BLaER1 (cell line): ENCODE results near the gene AGPAT3.

Experiments used
- H3K27ac ChIP-seq: shearing (Covaris generic); formaldehyde crosslinking; 2 replicates; pipeline ENCODE4 v1.8.1; 2022
- H3K27me3 ChIP-seq: shearing (Covaris generic); formaldehyde crosslinking; 2 replicates; pipeline ENCODE4 v1.8.1; 2022
- H3K36me3 ChIP-seq: shearing (Covaris generic); formaldehyde crosslinking; 2 replicates; pipeline ENCODE4 v1.8.1; 2022
- H3K4me1 ChIP-seq: shearing (Covaris generic); formaldehyde crosslinking; 2 replicates; pipeline ENCODE4 v1.8.1; 2022
- H3K4me2 ChIP-seq: shearing (Covaris generic); formaldehyde crosslinking; 2 replicates; pipeline ENCODE4 v1.8.1; 2022
- H3K4me3 ChIP-seq: shearing (Covaris generic); formaldehyde crosslinking; 2 replicates; pipeline ENCODE4 v1.8.1; 2022
- H3K9ac ChIP-seq: shearing (Covaris generic); formaldehyde crosslinking; 2 replicates; pipeline ENCODE4 v1.8.1; 2022
- H3K9me3 ChIP-seq: shearing (Covaris generic); formaldehyde crosslinking; 2 replicates; pipeline ENCODE4 v1.8.1; 2022
- H4K20me1 ChIP-seq: shearing (Covaris generic); formaldehyde crosslinking; 2 replicates; pipeline ENCODE4 v1.8.1; 2022
- Cebpa-rat ChIP-seq: shearing (Covaris generic); IDR thresholded peaks from 2 replicates; pipeline ENCODE4 v1.8.1; 2022

The AGPAT3 gene

GRCh38 chr21:44027607-44028286 is 162.7 kb downstream of the AGPAT3 start:
- H3K27ac ChIP-seq: no peak overlapping the region
- H3K27me3 ChIP-seq: no peaks in the 10 kb centered on the region
- H3K9me3 ChIP-seq: peaks cover 8% of the 10 kb centered on the region
- no peak overlapping the region for H3K4me3 ChIP-seq
- peaks cover 92% of the 10 kb centered on the region for H4K20me1 ChIP-seq
- H3K4me2 ChIP-seq: no peak overlapping the region
- no peak for TF ChIP-seq Cebpa-rat
- H3K9ac ChIP-seq: no peak overlapping the region
- peaks cover 12% of the 10 kb centered on the region for H3K36me3 ChIP-seq
- peaks cover 30% of the 10 kb centered on the region for H3K4me1 ChIP-seq

GRCh38 chr21:44028287-44028659 is 163.2 kb downstream of the AGPAT3 start:
- Histone ChIP-seq H3K4me2 (no peak overlapping the region), H3K4me3 (no peak overlapping the region), H3K36me3 (peaks cover 18% of the 10 kb centered on the region), H3K9ac (no peak overlapping the region), H3K4me1 (peaks cover 30% of the 10 kb centered on the region), H4K20me1 (peaks cover 87% of the 10 kb centered on the region), H3K9me3 (peaks cover 8% of the 10 kb centered on the region), H3K27me3 (no peaks in the 10 kb centered on the region), H3K27ac (no peak overlapping the region)
- TF ChIP-seq Cebpa-rat: no peak

- Histone ChIP-seq H3K4me2 (no peak overlapping the region), H3K9me3 (peaks cover 8% of the 10 kb centered on the region)
Measured at GRCh38 chr21:44029460-44030087, 164.6 kb downstream of the AGPAT3 start.

GRCh38 chr21:44035244-44035643 is 170.2 kb downstream of the AGPAT3 start:
- H4K20me1 ChIP-seq: peaks cover 50% of the 10 kb centered on the region
- no peak overlapping the region for H3K9ac ChIP-seq
- H3K27ac ChIP-seq: no peak overlapping the region
- H3K4me2 ChIP-seq: no peak overlapping the region
- no peaks in the 10 kb centered on the region for H3K4me1 ChIP-seq
- H3K9me3 ChIP-seq: no peaks in the 10 kb centered on the region
- TF ChIP-seq Cebpa-rat: no peak
- H3K27me3 ChIP-seq: no peaks in the 10 kb centered on the region
- peaks cover 76% of the 10 kb centered on the region for H3K36me3 ChIP-seq
- H3K4me3 ChIP-seq: no peak overlapping the region

More at GRCh38 chr21:44029460-44030087, 164.6 kb downstream of the AGPAT3 start:
- H3K4me3 ChIP-seq: no peak overlapping the region
- H3K27ac ChIP-seq: no peak overlapping the region
- peaks cover 30% of the 10 kb centered on the region for H3K4me1 ChIP-seq
- TF ChIP-seq Cebpa-rat: no peak
- H3K9ac ChIP-seq: no peak overlapping the region
- H3K36me3 ChIP-seq: peaks cover 29% of the 10 kb centered on the region
- no peaks in the 10 kb centered on the region for H3K27me3 ChIP-seq
- H4K20me1 ChIP-seq: peaks cover 80% of the 10 kb centered on the region
